GM23248 (cell line): ENCODE measurements around the gene UPF1. TPM values are rescaled to one million over a fixed set of nuclear protein-coding genes. Genes with fewer than 3 reads are reported as not detected.

Experiments used
- DNase-seq: peaks from one replicate; pipeline ENCODE4 v3.0.0-alpha.2; 2015
- H2AFZ ChIP-seq: fragments of 200-600 bp; sonication (generic); 2 replicates; pipeline ENCODE4 v1.6.1; 2016; ENCODE audit warnings: antibody characterized with exemption
- H3F3A ChIP-seq: fragments of 200-600 bp; sonication (generic); 2 replicates; pipeline ENCODE4 v1.6.1; 2016; ENCODE audit warnings: mild to moderate bottlenecking, antibody characterized with exemption, mixed run types; ENCODE audit not compliant: insufficient read depth
- H3K27ac ChIP-seq: fragments of 200-600 bp; sonication (generic); 2 replicates; pipeline ENCODE4 v1.5.1; 2016; ENCODE audit warnings: mild to moderate bottlenecking
- H3K27me3 ChIP-seq: fragments of 200-600 bp; sonication (generic); replicated peaks from 2 replicates; pipeline ENCODE4 v1.6.1; 2016; ENCODE audit warnings: mild to moderate bottlenecking; ENCODE audit not compliant: insufficient read depth
- H3K36me3 ChIP-seq: fragments of 200-600 bp; sonication (generic); 2 replicates; pipeline ENCODE4 v1.6.1; 2016; ENCODE audit warnings: low read depth, mild to moderate bottlenecking
- H3K4me1 ChIP-seq: fragments of 200-600 bp; sonication (generic); 2 replicates; pipeline ENCODE4 v1.6.1; 2016; ENCODE audit warnings: mild to moderate bottlenecking; ENCODE audit not compliant: insufficient read depth
- H3K4me2 ChIP-seq: fragments of 200-600 bp; sonication (generic); one replicate; pipeline ENCODE4 v1.6.1; 2016; ENCODE audit warnings: mild to moderate bottlenecking; ENCODE audit not compliant: unreplicated experiment
- H3K4me3 ChIP-seq: fragments of 200-600 bp; sonication (generic); 2 replicates; pipeline ENCODE4 v1.5.1; 2016; ENCODE audit warnings: mild to moderate bottlenecking
- H3K79me2 ChIP-seq: fragments of 200-600 bp; sonication (generic); 2 replicates; pipeline ENCODE4 v1.6.1; 2016; ENCODE audit warnings: mild to moderate bottlenecking; ENCODE audit not compliant: insufficient read depth
- H3K9ac ChIP-seq: fragments of 200-600 bp; sonication (generic); 2 replicates; pipeline ENCODE4 v1.6.1; 2016; ENCODE audit warnings: mild to moderate bottlenecking
- H3K9me2 ChIP-seq: fragments of 200-600 bp; sonication (generic); 2 replicates; pipeline ENCODE4 v1.6.1; 2016; ENCODE audit warnings: mixed run types, mild to moderate bottlenecking, moderate library complexity; ENCODE audit not compliant: insufficient read depth
- H3K9me3 ChIP-seq: fragments of 200-600 bp; sonication (generic); one replicate; pipeline ENCODE4 v1.6.1; 2017; ENCODE audit warnings: low read depth
- H4K20me1 ChIP-seq: fragments of 200-600 bp; sonication (generic); 2 replicates; pipeline ENCODE4 v1.6.0; 2016; ENCODE audit not compliant: insufficient read depth
- EZH2 ChIP-seq: fragments of 200-600 bp; sonication (generic); IDR thresholded peaks from 2 replicates; pipeline ENCODE4 v1.6.1; 2018; ENCODE audit warnings: antibody characterized with exemption, mild to moderate bottlenecking; ENCODE audit not compliant: insufficient read depth, poor library complexity, severe bottlenecking
- EZH2phosphoT487 ChIP-seq: fragments of 200-600 bp; sonication (generic); IDR thresholded peaks from 2 replicates; pipeline ENCODE4 v1.6.1; 2018; ENCODE audit warnings: antibody characterized with exemption, moderate library complexity, mild to moderate bottlenecking, low read depth; ENCODE audit not compliant: insufficient read depth
- WGBS, 2 experiments: methylation state at CpG; one replicate each; pipeline ENCODE4 v1.1.6; 2015 to 2017; ENCODE audit warnings: low lambda C conversion rate in 2 of 2, low coverage in 1 of 2; ENCODE audit errors: missing lambda C conversion rate in 2 of 2; 5-methylcytosine and 5-hydroxymethylcytosine counted together
- in situ Hi-C: fragments of 300-500 bp; cut with MboI; formaldehyde crosslinking; loops from 2 replicates; pipeline ENCODE4 v1.15.0; 2020
- polyA plus RNA-seq: library from polyadenylated mRNA; unstranded; fragments of >200 nt; fragmentation: Nextera tagmentation; extraction: Ambion mirVana; gene quantifications from 2 replicates; pipeline ENCODE4 v1.2.1, GENCODE V29; 2016
- total RNA-seq: library from RNA; depleted of rRNA; stranded (reverse); fragments of >200 nt; shearing (Covaris generic); gene quantifications from 2 replicates; pipeline ENCODE4 v1.2.3, GENCODE V29; 2014

Gene UPF1
- total and polyA plus RNA-seq, 2 experiments from 2014 or later = 4.3 to 57.4 TPM

GRCh38 chr19:18871543-18871942, 39.8 kb downstream of the UPF1 start:
- in situ Hi-C loops = no loop called here
- Histone ChIP-seq H2AFZ (no peak overlapping the region), H3K4me1 (no peaks in the 10 kb centered on the region), H3K9me2 (no peaks in the 10 kb centered on the region), H3F3A (peaks cover 6% of the 10 kb centered on the region), H4K20me1 (no peaks in the 10 kb centered on the region), H3K79me2 (no peaks in the 10 kb centered on the region), H3K27ac (no peak overlapping the region), H3K4me3 (no peak overlapping the region), H3K4me2 (no peak overlapping the region), H3K9ac (no peak overlapping the region), H3K36me3 (peaks cover 6% of the 10 kb centered on the region; the same call in 1 of the 2 replicates), H3K9me3 (no peaks in the 10 kb centered on the region), H3K27me3 (no peaks in the 10 kb centered on the region)
- no peak for DNase-seq
- 87 to 92% methylated on average over 7 of the region's 7 CpGs for WGBS, 2 experiments
- TF ChIP-seq EZH2phosphoT487 (no peak), EZH2 (no peak)

GRCh38 chr19:18875726-18876125, 44.0 kb downstream of the UPF1 start:
- Histone ChIP-seq H3K27me3 (no peaks in the 10 kb centered on the region), H3K4me2 (no peak overlapping the region), H3K4me3 (no peak overlapping the region), H3F3A (peaks cover 6% of the 10 kb centered on the region), H4K20me1 (no peaks in the 10 kb centered on the region), H3K27ac (no peak overlapping the region), H2AFZ (no peak overlapping the region), H3K4me1 (no peaks in the 10 kb centered on the region), H3K9me3 (no peaks in the 10 kb centered on the region), H3K79me2 (no peaks in the 10 kb centered on the region), H3K9me2 (no peaks in the 10 kb centered on the region), H3K9ac (no peak overlapping the region), H3K36me3 (no peaks in the 10 kb centered on the region)
- TF ChIP-seq EZH2 (no peak), EZH2phosphoT487 (no peak)
- 57 to 58% methylated on average over 5 of the region's 5 CpGs for WGBS, 2 experiments
- DNase-seq = peak; percentile 44
- in situ Hi-C loops = no loop called here

- Histone ChIP-seq H4K20me1 (no peaks in the 10 kb centered on the region), H3K27ac (no peak overlapping the region), H3K4me1 (no peaks in the 10 kb centered on the region), H3K27me3 (no peaks in the 10 kb centered on the region), H3K79me2 (no peaks in the 10 kb centered on the region), H3K9me3 (no peaks in the 10 kb centered on the region), H3K9ac (no peak overlapping the region), H3K36me3 (no peaks in the 10 kb centered on the region), H3K4me2 (no peak overlapping the region), H3K4me3 (no peak overlapping the region), H3K9me2 (no peaks in the 10 kb centered on the region), H2AFZ (no peak overlapping the region), H3F3A (peaks cover 6% of the 10 kb centered on the region)
- no peak for DNase-seq
- in situ Hi-C loops = no loop called here
- TF ChIP-seq EZH2phosphoT487 = no peak
- no peak for TF ChIP-seq EZH2
- WGBS, 2 experiments = 85 to 89% methylated on average over 7 of the region's 7 CpGs
Observed at GRCh38 chr19:18876865-18877264, 45.1 kb downstream of the UPF1 start.

GRCh38 chr19:18878058-18878797, 46.5 kb downstream of the UPF1 start:
- no peak overlapping the region for H3K9ac ChIP-seq
- H3K9me2 ChIP-seq = no peaks in the 10 kb centered on the region
- TF ChIP-seq EZH2 = no peak
- no peak for TF ChIP-seq EZH2phosphoT487
- H4K20me1 ChIP-seq = no peaks in the 10 kb centered on the region
- no peak overlapping the region for H3K27ac ChIP-seq
- no peak overlapping the region for H2AFZ ChIP-seq
- no peak for DNase-seq
- in situ Hi-C loops = no loop called here
- peaks cover 6% of the 10 kb centered on the region; the same call in 1 of the 2 replicates for H3F3A ChIP-seq
- no peaks in the 10 kb centered on the region for H3K9me3 ChIP-seq
- no peaks in the 10 kb centered on the region for H3K4me1 ChIP-seq
- H3K4me2 ChIP-seq = no peak overlapping the region
- H3K79me2 ChIP-seq = no peaks in the 10 kb centered on the region
- no peaks in the 10 kb centered on the region for H3K27me3 ChIP-seq
- no peaks in the 10 kb centered on the region for H3K36me3 ChIP-seq
- H3K4me3 ChIP-seq = no peak overlapping the region
- 89 to 91% methylated on average over 19 to 25 of the region's 25 CpGs for WGBS, 2 experiments
